HG02678 (cell line): ENCODE results near the gene PNRC1.
"Not testable (repeated sequence)": the region's sequence is repeated elsewhere in the genome, so short reads cannot be mapped to it uniquely, and the experiment has no call there.

ENCODE experiments used
- ATAC-seq: cut with Tn5 transposase; IDR thresholded peaks from one replicate; pipeline ENCODE4 v1.9.1; 2021; ENCODE audit warnings: mild to moderate bottlenecking, moderate library complexity; ENCODE audit not compliant: unreplicated experiment

Gene PNRC1

DNA sequence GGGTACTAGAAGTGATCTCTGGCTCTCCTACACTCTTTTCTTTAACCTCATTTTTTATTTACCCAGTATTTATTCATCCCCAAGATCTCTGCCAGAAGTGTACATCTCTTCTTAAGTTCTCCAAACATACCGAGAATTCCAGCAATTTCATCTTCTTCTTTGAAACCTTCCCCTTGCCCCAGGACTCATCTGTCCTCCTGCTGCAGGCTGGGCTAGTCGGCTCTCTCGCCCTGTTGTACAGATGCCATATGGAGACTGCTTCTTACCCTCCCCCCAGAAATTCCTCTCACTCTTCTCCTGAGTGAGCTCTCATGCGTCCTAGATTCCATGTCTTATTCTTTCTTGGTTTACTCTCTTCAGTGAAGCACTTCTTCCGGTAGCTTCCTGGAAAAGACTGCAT, 21.9 kb upstream of the PNRC1 start:
- no peak for ATAC-seq

DNA sequence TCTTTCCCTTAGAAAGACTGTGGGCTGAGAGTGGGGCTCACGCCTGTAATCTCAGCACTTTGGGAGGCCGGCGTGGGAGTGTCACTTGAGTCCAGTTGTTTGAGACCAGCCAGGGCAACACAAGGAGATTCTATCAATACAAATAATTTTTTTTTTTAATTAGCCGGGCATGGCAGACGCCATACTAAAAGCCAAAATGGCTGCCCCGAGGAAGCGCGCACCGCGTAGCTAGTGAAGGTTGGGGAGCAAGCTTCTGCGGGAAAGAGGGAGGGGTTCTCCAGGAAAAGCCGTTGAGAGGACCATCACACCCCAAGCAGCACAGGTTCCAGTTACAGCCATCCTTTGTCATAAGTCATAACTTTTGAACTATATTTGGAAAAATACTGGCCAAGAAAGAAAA, 21.3 kb upstream of the PNRC1 start:
- no peak for ATAC-seq

DNA sequence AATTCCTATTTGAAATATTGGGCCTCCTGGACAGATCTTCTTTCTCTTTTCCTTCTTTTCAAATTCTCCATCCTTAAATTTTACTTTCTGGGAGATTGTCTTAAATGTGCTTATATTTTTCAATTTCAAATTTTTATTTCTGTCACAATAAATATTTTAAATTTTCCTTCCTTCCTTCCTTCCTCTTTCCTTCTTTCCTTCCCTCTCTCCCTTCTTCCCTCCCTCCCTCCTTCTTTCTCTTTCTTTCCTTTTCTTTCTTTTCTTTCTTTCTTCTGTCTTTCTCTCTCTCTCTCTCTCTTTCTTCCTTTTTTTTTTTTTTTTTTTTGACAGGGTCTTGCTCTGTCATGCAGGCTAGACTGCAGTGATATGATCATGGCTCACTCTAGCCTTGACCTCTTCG, 16.7 kb upstream of the PNRC1 start:
- no peak for ATAC-seq

DNA sequence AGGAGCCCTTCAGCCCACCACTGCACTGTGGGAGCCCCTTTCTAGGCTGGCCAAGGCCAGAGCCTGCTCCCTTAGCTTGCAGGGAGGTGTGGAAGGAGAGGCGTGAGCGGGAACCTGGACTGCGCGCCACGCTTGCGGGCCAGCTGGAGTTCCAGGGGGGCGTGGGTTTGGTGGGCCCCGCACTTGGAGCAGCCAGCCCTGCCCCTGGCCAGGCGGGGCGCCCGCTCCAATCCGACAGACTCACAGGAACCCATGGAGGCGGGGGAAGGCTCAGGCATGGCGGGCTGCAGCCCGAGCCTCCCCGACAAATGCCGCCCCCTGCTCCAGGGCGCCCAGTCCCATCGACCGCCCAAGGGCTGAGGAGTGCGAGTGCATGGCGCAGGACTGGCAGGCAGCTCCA, 15.6 kb upstream of the PNRC1 start:
- not testable (repeated sequence) for ATAC-seq

DNA sequence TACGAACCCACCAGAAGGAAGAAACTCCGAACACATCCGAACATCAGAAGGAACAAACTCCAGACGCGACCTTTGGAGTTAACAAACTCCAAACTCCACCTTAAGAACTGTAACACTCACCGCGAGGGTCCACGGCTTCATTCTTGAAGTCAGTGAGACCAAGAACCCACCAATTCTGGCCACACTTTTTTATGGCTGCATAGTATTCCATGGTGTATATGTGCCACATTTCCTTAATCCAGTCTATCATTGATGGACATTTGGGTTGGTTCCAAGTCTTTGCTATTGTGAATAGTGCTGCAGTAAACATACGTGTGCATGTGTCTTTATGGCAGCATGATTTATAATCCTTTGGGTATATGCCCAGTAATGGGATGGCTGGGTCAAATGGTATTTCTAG, 14.4 kb upstream of the PNRC1 start:
- not testable (repeated sequence) for ATAC-seq

DNA sequence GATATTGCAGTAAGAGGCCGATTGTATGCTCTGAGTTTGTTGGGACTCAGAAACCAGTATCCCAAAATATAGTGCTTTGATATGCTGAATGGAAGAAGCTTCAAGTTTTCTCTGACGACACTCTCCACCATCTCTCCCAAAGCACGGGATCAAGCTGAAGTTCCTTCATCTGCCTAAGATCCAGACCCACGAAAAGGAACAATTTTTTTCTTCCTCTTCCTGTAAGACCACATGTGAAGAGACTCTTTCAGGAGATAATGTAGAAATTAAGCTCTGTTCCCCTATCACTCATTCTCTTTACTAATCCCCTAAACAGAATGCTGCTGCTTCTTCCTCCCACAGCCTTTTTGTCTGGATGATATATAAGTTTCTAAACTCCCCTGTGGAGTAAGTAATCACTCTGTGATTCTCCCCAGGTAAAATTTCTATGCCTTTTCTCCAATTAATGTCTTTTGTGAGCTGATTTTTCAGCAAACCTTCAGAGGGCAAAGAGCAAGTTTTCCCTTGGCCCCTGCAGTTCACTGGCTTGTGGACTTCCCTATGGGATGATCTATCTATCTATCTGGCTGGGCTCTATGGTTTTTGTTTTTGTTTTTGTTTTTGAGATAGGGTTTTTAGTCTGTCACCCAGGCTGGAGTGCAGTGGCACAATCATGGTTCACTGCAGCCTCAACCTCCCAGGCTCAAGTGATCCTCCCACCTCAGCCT, 13.5 kb upstream of the PNRC1 start:
- ATAC-seq: no peak

DNA sequence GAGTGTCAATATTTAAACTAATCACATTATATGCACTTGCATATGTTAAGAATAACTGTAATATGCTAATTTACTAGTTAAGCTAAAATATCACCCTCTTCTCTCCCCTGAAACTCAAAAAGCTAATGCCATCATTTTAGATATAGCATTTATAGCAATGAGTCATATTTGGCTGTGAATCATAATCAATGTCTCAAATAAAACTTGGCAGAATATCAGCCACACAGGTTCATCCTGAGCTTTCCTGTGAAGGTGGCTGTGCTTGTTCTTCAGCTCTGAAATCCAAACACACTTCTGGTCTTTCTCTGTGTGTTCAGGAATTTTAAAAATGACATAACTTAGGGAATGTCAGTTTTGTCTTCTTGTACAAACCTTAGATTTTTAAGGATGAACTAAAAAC, 12.8 kb upstream of the PNRC1 start:
- no peak for ATAC-seq

DNA sequence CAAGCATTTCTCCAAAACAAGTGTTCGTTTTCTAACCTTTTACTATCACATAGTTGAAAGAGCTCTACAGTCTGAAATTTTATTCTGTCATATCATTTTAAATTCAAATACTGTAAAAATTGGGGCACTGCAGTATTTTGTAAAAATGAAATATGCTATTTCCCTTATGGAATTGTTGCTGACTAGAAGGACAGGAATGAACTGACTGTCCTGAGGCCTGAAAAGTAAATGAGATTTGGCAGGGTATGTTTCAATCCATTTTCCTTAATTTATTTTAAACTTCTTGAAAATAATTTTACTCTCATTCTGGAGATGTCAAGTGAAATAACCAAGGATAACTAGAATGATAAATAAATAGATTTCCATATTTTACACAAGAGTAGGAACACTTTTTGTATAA, 11.9 kb upstream of the PNRC1 start:
- no peak for ATAC-seq

DNA sequence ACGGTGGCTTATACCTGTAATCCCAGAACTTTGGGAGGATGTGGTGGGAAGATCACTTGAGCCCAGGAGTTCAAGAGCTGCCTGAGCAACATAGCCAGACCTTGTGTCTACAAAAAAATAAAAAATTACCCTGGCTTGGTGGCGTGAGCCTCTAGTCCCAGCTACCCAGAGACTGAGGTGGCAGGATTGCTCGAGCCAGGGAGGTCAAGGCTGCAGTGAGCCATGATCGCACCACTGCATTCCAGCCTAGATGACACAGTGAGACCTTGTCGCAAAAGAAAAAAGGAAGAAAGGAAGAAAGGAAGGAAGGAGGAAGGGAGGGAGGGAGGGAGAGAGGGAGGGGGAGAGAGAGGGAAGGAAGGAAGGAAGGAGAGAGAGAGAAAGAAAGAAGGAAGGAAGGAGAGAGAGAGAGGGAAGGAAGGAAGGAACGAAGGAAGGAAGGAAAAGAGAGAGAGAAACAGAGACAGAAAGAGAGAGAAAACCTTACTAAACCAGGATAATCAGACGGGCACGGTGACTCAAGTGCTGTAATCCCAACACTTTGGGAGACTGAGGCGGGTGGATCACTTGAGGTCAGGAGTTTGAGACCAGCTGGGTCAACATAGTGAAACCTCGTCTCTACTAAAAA, 10.9 kb upstream of the PNRC1 start:
- no peak for ATAC-seq

DNA sequence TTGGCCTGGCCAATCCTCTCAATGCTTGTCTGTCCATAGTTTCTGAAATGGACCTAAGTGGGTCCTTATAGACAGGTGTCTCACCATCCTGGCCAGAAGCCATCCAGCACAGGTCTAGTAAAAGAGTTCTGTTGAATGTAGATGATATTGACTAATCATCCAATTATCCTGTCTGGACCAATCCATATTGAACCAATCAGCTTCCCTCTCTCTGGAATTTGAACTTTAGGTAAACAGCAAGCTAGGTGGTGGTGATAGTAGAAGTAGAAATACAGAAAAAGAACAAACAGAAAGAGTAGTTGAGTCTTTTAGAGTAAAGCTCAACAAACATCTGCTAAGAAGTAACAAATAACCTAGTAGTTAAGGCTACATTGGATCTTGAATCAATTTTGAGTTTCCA, 9.5 kb upstream of the PNRC1 start:
- ATAC-seq: no peak

DNA sequence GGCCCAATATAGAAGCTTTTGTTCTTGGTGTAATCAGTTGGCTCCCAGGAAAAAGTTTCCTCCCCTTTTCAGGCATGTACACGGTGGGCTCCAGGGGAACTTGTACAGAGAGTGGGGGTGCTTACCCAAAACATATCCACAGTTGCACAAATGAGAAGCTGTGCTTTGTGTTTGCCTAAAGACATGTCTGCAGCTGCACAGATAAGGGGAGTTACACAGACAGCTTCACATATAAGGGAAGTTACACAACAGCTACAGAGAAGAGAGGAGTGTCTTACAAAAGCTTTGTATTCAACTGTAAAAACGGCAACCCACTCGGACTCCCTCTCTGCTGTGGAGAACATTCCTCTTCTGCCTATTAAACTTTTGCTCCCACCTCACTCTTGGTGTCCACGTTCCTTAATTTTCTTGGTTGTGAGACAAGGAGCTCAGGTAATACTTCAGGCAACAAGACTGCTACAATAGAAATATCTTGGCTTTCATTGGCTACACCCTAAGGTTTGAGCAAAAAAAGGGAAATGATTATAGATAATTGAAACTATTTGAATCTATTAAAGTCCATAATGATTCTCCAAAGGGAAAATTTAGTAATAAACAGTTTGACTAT, 7.4 kb upstream of the PNRC1 start:
- ATAC-seq: no peak

DNA sequence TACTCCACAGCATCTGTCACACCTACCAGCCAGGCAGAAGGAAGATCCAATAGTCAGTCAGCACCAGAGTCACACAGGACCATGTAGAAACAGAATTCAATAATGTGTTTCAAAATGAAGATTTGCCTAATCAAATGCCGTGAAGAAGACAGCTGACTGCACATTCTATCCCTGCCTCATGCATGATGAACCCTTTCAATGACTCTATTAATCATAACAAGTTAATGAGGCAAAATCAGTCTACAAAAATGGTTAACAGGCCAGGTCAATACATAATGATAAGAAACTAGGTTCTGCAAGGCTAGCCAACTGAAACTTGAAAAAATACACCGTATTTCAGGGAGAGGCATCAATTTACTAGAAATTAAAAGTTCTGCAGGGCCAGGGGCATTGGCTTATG, 6.7 kb upstream of the PNRC1 start:
- ATAC-seq: no peak

DNA sequence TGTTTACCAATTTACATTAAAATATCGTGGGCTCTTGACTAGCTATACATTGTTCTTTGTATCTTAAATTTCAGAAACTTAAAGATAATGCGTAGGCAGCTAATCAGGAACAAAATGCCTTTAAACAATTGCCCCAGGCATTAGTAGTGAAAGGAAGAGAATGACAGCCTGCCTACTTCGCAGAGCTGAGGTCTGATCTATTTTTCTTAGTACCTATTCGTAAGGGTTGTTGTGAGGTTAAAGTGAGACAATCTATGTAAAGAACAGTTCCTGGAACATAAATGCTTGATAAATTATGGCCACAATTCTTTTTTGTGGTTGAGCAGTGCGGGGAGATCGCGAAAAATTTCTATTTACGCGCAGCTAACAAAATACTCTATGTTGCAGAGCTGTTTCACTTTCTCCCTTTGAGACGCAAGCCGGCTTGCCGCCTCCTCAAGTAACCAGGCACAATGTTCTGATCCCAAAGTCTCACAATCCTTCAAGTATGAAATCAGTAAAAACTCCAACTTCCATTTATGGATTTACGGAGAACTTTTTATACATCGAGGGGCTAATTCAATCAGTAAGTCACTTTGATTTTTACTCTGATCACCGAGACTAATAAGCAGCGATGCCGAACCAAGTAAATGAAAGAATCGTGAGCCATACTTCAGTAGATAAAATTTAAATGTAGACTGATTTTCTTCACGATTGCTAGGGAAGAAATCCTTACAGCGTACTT, 878 bp upstream of the PNRC1 start:
- ATAC-seq: no peak

DNA sequence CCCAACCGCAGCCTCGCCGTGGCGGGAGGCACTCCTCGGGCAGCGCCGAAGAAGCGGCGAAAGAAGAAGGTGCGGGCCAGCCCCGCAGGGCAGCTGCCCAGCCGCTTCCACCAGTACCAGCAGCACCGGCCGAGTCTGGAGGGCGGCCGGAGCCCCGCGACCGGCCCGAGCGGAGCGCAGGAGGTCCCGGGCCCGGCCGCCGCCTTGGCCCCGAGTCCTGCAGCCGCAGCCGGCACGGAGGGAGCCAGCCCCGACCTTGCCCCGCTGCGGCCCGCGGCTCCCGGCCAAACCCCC, 525 bp downstream of the PNRC1 start:
- peak; percentile 0 for ATAC-seq

DNA sequence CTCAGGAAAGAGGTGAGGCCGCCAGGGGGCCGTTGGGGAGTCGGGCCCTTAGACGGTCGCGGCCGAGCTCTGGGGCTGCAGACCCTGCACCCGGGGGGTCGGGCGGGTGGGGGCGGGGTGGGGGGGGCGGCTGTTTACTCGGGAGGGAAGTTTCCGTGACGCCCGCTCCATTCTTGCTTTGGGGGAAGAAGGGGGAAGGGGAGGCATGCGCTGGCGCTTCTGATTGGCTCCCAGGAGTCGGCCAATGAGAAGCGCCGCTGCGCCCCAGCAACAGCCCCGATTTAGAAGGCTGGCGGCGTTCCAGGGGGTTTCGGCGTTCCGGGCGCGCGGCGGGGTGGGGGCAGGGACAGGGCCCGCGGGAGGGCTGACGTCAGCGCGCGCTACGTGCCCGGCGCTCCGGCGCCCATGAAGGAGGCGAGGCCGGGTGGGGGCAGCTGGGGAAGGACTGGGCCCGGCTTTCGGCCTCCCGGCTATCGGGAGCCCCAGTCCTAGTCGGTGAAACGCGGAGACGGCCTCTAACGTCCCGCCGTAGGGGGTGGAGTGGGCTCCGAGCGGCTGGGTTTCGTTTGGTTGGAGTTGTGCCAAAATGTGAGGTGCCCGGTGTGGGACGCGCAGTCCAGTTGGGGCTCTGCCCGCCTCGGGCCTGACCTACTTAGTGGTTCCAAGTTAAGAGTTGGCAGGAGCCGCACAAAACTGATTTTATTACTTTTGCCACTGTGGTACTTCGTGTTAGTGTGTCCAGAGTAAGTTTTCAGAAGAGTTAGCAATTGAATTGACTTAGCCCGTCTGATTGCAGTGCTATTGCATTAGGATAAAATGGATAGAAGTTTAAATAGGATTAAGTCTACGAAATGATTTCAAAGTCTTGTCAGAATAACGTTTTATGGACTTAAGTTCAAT, 1.1 kb downstream of the PNRC1 start:
- ATAC-seq: peak; percentile 62

DNA sequence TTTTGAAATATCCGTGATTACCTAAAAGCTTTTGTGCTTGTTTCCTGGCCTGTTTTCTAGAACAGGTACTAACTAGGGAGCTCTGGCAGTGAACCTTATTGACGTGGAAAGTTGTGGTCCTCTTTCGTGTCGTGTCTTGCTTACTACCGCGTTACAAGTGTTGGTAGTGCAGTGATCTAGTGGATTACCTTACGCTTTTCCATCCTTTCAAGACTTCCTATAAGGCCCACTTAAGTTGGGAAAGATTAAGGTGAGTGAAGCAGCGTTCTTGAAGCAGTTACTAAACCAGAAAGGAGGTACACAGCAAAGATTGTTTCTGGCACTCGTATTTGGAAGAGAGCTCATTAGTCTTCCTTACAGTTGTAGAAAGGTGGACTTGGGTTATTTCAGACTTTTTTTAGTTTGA, 1.9 kb downstream of the PNRC1 start:
- ATAC-seq: no peak

DNA sequence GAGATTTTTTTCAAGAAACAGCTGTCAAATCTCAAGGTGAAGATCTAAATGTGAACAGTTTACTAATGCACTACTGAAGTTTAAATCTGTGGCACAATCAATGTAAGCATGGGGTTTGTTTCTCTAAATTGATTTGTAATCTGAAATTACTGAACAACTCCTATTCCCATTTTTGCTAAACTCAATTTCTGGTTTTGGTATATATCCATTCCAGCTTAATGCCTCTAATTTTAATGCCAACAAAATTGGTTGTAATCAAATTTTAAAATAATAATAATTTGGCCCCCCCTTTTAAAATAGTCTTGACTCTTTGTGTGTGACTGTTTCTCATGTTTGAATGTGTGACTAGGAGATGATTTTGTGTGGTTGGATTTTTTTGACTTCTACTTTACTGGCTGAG, 4.0 kb downstream of the PNRC1 start:
- no peak for ATAC-seq

DNA sequence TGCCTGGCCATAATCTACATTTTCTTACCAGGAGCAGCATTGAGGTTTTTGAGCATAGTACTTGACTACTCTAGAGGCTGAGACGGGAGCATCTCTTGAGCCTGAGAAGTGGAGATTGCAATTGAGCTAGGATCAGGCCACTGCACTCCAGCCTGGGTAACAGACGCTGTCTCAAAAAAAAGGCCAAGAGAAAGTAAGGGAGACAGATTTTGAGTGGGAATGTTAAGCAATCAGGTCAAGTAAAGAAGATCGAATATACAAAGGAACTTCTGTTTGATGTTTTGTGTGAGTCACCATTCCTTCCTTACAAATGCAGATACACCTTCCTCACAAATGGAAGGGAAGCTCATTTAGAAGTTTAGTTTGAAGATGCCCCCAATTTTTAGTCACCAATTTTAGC, 4.4 kb downstream of the PNRC1 start:
- no peak for ATAC-seq

DNA sequence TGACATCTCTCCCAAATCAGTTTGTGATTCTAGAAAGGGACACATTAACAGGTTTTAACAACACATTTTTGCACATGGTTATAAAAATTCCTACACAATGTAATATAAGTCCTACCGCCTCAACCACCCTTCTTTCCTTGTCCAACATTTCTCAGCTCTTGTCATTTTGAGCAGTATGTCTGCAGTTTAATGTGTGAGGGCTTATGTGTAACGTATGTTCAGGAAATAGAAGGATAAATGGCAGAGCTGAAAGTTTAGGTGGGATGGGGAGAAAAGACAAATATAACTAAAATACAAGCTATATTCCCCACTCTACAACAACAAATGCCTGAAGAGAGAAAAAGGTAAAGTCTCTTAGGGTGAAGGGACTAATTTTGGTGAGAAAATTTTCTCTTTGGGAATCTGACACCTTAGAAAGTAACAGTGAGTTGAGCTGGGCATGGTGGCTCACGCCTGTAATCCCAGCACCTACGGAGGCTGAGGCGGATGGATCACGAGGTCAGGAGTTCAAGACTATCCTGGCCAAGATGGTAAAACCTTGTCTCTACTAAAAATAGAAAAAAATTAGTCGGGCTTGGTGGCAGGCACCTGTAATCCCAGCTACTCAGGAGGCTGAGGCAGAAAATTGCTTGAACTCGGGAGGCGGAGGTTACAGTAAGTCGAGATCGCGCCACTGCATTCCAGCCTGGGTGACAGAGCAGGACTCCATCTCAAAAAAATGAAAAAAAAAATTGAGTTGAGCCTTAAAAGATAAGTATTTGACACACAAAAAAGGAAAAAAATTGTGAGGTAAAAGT, 5.1 kb downstream of the PNRC1 start:
- no peak for ATAC-seq

DNA sequence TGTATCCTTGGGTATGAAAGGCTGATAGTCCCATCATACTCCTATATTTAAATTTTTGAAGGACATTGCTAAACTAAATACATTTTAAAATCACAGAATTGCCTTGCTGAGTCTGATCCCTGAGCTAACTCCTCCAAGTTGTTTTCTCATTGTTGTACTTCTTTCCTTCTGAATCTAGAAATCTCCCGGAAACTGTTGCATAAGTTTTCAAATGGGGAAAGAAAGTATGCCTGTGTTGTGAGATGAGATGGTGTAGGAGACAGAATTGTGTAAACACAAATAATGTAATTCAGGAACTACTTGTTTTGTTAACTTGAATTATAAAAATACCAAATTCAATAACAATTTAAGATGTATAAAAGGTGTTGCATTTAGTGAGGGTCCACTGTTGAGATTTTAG, 7.3 kb downstream of the PNRC1 start:
- ATAC-seq: no peak
